Panc1 (cell line): ENCODE data around the gene TCEAL1.

Experiments
- POLR2AphosphoS5 ChIP-seq: IDR thresholded peaks from 2 replicates; pipeline ENCODE4 v1.6.1; 2012; ENCODE audit warnings: mild to moderate bottlenecking, low read depth, low read length, moderate library complexity
- TF ChIP-seq, protein P1 (sequence below): fragments of 450-650 bp; IDR thresholded peaks from 2 replicates; pipeline ENCODE4 v1.5.1; 2017; ENCODE audit warnings: mild to moderate bottlenecking
- TF ChIP-seq, protein P2 (sequence below), 2 experiments: IDR thresholded peaks; 2 replicates each; pipeline ENCODE4 v1.6.1; 2011 to 2012; ENCODE audit warnings: low read depth in 2 of 2, control low read depth in 1 of 2, low read length in 1 of 2, mild to moderate bottlenecking in 1 of 2, moderate library complexity in 1 of 2; ENCODE audit not compliant: insufficient read depth in 1 of 2

DNA sequence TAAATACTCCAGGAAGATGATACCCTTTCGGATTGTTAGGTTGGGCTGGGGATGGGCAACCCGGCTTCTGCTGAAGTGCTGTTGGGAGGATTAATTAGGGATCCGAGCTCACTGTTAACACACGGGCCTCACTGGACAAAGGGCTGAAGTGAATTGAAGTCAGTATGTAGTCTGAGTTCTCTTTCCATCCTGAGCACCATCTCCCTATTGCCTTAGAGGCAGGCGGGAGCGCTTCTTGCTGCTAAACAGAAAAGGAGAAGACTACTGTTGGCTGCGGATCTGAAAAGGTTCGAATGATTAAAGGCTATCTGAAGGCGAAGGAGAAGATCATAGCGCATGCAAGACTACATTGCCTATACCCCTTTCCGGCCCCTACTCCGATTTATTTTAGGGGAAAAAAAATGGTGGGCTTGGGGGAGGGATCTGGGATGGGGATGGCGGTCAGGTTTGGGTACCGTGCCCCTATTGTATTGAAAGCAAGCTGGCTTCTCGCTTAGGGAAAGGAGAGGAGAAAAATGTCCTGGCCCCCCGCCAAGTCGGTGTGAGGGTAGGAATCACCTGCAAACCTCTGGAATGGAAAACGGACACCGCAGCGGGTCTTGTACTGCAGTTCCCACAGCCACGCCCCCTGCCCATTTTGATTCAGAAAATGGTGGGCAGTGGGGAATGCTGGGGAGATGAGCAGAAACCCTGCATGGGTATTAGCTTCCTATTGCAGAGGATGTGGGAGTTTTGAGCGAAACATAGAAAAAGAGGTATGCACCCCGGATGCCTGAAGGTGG lies 35.4 kb downstream of the TCEAL1 start:
- TF ChIP-seq, protein P1, sequence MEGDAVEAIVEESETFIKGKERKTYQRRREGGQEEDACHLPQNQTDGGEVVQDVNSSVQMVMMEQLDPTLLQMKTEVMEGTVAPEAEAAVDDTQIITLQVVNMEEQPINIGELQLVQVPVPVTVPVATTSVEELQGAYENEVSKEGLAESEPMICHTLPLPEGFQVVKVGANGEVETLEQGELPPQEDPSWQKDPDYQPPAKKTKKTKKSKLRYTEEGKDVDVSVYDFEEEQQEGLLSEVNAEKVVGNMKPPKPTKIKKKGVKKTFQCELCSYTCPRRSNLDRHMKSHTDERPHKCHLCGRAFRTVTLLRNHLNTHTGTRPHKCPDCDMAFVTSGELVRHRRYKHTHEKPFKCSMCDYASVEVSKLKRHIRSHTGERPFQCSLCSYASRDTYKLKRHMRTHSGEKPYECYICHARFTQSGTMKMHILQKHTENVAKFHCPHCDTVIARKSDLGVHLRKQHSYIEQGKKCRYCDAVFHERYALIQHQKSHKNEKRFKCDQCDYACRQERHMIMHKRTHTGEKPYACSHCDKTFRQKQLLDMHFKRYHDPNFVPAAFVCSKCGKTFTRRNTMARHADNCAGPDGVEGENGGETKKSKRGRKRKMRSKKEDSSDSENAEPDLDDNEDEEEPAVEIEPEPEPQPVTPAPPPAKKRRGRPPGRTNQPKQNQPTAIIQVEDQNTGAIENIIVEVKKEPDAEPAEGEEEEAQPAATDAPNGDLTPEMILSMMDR = no peak
- TF ChIP-seq, protein P2, sequence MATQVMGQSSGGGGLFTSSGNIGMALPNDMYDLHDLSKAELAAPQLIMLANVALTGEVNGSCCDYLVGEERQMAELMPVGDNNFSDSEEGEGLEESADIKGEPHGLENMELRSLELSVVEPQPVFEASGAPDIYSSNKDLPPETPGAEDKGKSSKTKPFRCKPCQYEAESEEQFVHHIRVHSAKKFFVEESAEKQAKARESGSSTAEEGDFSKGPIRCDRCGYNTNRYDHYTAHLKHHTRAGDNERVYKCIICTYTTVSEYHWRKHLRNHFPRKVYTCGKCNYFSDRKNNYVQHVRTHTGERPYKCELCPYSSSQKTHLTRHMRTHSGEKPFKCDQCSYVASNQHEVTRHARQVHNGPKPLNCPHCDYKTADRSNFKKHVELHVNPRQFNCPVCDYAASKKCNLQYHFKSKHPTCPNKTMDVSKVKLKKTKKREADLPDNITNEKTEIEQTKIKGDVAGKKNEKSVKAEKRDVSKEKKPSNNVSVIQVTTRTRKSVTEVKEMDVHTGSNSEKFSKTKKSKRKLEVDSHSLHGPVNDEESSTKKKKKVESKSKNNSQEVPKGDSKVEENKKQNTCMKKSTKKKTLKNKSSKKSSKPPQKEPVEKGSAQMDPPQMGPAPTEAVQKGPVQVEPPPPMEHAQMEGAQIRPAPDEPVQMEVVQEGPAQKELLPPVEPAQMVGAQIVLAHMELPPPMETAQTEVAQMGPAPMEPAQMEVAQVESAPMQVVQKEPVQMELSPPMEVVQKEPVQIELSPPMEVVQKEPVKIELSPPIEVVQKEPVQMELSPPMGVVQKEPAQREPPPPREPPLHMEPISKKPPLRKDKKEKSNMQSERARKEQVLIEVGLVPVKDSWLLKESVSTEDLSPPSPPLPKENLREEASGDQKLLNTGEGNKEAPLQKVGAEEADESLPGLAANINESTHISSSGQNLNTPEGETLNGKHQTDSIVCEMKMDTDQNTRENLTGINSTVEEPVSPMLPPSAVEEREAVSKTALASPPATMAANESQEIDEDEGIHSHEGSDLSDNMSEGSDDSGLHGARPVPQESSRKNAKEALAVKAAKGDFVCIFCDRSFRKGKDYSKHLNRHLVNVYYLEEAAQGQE (IDR thresholded peaks at IDR 0.05; ENCODE audit: insufficient read depth in 1 of 2, low read depth in 2 of 2, low read length in 1 of 2) = no peak
- no peak for TF ChIP-seq POLR2AphosphoS5
